H1 (cell line): ENCODE data around the gene ZNF300.

Source experiments
- BACH1 ChIP-seq: IDR thresholded peaks from 2 replicates; pipeline ENCODE4 v1.6.1; 2012; ENCODE audit warnings: low read length, improper control_type of control experiment
- EP300 ChIP-seq, 2 experiments: IDR thresholded peaks; 1 replicate in 1 of 2; 2 replicates in 1 of 2; pipeline ENCODE4 v1.6.1; 2011 to 2012; ENCODE audit warnings: low read depth in 2 of 2, low read length in 2 of 2, mild to moderate bottlenecking in 2 of 2, borderline replicate concordance in 1 of 2, inconsistent platforms in 1 of 2, moderate library complexity in 1 of 2
- EZH2 ChIP-seq: fragments of 200-600 bp; sonication (generic); IDR thresholded peaks from 2 replicates; pipeline ENCODE4 v1.7.1; 2012; ENCODE audit warnings: low read depth, mild to moderate bottlenecking, moderate library complexity, low read length, inconsistent platforms; ENCODE audit not compliant: severe bottlenecking
- GABPA ChIP-seq: IDR thresholded peaks from 2 replicates; pipeline ENCODE4 v1.6.1; 2011; ENCODE audit warnings: mild to moderate bottlenecking, low read length, moderate library complexity, borderline replicate concordance; ENCODE audit not compliant: insufficient read depth
- GTF2F1 ChIP-seq: IDR thresholded peaks from 2 replicates; pipeline ENCODE4 v1.6.1; 2012; ENCODE audit warnings: low read depth, low read length, improper control_type of control experiment, borderline replicate concordance
- KDM4A ChIP-seq: IDR thresholded peaks from one replicate; pipeline ENCODE4 v1.7.1; 2012; ENCODE audit warnings: low read depth, mild to moderate bottlenecking, moderate library complexity, low read length, inconsistent platforms; ENCODE audit not compliant: severe bottlenecking
- TAF1 ChIP-seq: IDR thresholded peaks from 2 replicates; pipeline ENCODE4 v1.6.1; 2011; ENCODE audit warnings: mild to moderate bottlenecking, low read depth, low read length
- TF ChIP-seq, protein P1 (sequence below): IDR thresholded peaks from 2 replicates; pipeline ENCODE4 v1.6.1; 2012; ENCODE audit warnings: inconsistent platforms
- TF ChIP-seq, protein P2 (sequence below), 3 experiments: IDR thresholded peaks; 1 replicate in 2 of 3; 2 replicates in 1 of 3; pipeline versions ENCODE4 v1.5.1 to v1.6.1; 2011; ENCODE audit warnings: low read length in 3 of 3, mild to moderate bottlenecking in 3 of 3, inconsistent platforms in 2 of 3, low read depth in 1 of 3, moderate library complexity in 1 of 3; ENCODE audit not compliant: insufficient read depth in 1 of 3; ENCODE audit errors: control extremely low read depth in 1 of 3

DNA sequence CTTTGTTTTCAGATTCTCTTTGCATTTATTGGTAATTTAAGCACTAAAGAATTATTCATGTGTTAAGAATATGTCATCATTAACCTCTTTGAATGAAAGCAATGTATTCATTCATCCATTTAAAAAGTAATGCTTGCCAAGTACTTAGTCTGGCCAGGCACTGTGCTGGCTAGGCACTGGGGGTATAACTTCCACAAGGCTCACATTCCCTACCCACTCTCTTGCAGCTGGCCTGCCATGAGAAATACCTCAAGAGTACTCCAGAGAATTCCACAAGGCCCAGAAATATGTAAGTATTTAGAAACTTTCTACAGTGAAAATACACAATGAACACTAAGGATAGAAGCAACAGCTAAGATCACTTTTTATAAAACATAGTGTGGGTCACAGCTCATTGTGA is 25.4 kb downstream of the ZNF300 start:
- TF ChIP-seq EZH2 (no peak), GABPA (no peak), TAF1 (no peak), EP300 (IDR thresholded peaks at IDR 0.05; ENCODE audit: borderline replicate concordance in 1 of 2, low read depth in 2 of 2, low read length in 2 of 2) (no peak), KDM4A (no peak), BACH1 (no peak), GTF2F1 (no peak)
- TF ChIP-seq, protein P1, sequence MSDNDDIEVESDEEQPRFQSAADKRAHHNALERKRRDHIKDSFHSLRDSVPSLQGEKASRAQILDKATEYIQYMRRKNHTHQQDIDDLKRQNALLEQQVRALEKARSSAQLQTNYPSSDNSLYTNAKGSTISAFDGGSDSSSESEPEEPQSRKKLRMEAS, result no peak
- TF ChIP-seq, protein P2, sequence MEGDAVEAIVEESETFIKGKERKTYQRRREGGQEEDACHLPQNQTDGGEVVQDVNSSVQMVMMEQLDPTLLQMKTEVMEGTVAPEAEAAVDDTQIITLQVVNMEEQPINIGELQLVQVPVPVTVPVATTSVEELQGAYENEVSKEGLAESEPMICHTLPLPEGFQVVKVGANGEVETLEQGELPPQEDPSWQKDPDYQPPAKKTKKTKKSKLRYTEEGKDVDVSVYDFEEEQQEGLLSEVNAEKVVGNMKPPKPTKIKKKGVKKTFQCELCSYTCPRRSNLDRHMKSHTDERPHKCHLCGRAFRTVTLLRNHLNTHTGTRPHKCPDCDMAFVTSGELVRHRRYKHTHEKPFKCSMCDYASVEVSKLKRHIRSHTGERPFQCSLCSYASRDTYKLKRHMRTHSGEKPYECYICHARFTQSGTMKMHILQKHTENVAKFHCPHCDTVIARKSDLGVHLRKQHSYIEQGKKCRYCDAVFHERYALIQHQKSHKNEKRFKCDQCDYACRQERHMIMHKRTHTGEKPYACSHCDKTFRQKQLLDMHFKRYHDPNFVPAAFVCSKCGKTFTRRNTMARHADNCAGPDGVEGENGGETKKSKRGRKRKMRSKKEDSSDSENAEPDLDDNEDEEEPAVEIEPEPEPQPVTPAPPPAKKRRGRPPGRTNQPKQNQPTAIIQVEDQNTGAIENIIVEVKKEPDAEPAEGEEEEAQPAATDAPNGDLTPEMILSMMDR (IDR thresholded peaks at IDR 0.05; ENCODE audit: control extremely low read depth in 1 of 3, insufficient read depth in 1 of 3, low read depth in 1 of 3, low read length in 3 of 3), result no peak
